Activated T-cell treated with anti-CD3 and anti-CD28 coated beads for 4 hours (primary cell): ENCODE results near the gene GMNN.
"Not testable (repeated sequence)": the region's sequence is repeated elsewhere in the genome, so short reads cannot be mapped to it uniquely, and the experiment has no call there.

ENCODE experiments used
- DNase-seq: peaks from one replicate; pipeline ENCODE4 v3.0.0-alpha.2; 2020

GMNN gene

DNA sequence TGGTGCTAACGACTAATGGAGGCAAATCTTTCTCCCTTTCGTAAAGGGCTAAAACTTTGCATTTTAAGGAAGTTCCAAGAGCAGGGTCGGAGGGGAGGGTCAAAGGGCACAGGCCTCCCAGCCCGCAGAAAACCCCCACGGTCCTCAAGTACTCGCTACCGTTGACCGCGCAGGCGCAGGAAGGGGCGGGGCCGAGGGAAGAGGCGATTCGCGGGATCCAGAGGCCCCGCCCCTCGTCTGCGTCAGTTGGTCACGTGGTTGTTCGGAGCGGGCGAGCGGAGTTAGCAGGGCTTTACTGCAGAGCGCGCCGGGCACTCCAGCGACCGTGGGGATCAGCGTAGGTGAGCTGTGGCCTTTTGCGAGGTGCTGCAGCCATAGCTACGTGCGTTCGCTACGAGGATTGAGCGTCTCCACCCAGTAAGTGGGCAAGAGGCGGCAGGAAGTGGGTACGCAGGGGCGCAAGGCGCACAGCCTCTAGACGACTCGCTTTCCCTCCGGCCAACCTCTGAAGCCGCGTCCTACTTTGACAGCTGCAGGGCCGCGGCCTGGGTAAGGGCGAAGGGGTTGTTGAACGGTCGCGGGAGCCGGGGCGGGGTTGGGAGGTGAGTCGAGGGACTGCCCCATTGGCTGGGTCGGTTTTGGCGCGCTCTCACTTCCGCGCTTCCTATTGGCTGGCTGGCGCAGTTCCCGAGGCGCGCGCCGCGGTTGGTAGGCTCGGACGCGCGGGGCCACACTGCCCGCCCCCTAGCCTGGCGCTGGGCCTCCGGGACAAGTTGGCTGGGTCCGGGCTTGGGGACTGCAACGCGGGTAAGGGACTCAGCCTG is at the start of gene GMNN:
Gene GMNN, plus strand, starts transcription at position 242 of the 824 bp plus-strand sequence. CDS start 2,310 bp downstream, outside the sequence.
- peak; percentile 97 for DNase-seq

DNA sequence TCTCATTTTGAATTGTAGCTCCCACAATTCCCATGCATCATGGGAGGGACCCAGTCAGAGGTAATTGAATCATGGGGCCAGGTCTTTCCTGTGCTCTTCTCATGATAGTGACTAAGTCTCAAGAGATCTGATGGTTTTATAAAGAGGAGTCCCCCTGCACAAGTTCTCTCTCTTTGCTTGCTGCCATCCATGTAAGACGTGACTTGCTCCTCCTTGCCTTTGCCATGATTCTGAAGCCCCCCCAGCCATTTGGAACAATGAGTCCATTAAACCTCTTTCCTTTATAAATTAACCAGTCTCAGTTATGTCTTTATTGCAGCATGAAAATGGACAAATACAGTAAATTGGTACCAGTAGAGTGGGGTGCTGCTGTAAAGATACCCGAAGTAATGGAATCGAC is 44.1 kb upstream of the GMNN start:
- DNase-seq: not testable (repeated sequence)

GRCh38 chr6:24731456-24732134 is 43.1 kb upstream of the GMNN start:
- not testable (repeated sequence) for DNase-seq

- no peak for DNase-seq
These were observed 40.6 kb upstream of the GMNN start for GRCh38 chr6:24734166-24734565.

DNA sequence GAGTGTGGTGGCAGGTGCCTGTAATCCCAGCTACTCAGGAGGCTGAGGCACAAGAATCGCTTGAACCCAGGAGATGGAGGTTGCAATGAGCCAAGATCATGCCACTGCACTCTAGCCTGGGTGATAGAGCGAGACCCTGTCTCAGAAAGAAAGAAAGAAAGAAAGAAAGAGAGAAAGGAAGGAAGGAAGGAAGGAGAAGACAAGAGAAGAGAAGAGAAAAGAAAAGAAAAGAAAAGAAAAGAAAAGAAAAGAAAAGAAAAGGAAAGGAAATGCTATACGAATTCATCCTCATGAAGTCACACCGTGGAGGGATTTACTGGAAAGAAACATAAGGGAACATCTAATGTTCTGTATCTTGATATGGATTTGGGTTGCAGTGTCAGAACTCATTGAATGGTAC is 40.0 kb upstream of the GMNN start:
- DNase-seq: not testable (repeated sequence)

DNA sequence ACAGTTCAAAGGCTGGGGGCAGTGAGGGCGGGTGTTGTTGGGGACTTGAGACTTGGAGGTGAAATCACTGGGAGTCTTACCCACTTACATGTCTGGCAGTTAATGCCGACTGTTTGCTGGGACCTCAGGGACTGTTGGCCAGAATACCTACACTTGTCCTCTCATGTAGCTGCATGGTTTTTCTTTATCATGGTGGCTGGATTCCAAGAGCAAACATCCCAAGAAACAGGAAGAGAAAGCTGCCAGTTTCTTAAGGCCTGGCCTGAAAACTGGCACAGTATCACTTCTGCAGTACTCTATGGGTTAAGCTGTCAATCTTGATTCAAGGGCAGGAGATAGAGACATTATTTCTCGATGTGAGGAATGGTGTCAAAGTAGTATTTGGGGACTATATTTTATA is 36.0 kb upstream of the GMNN start:
- no peak for DNase-seq

DNA sequence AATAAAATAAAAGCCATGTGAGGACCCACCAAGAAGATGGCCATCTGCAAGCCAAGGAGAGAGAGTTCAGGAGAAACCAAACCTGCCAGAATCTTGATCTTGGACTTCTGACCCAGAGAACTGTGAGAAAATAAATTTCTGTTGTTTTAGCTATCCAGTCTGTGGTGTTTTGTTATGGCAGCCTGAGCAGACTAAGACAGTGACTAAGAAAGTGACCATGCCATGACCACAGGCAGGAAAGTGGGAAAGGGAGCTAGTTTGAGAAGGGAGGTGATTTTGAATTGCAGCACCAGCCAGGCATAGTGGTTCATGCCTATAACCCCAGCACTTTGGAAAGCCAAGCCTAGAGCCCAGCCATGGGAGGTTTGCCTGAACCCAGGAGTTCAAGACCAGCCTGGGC is 33.9 kb upstream of the GMNN start:
- no peak for DNase-seq

GRCh38 chr6:24742216-24742738 is 32.5 kb upstream of the GMNN start:
- no peak for DNase-seq

DNA sequence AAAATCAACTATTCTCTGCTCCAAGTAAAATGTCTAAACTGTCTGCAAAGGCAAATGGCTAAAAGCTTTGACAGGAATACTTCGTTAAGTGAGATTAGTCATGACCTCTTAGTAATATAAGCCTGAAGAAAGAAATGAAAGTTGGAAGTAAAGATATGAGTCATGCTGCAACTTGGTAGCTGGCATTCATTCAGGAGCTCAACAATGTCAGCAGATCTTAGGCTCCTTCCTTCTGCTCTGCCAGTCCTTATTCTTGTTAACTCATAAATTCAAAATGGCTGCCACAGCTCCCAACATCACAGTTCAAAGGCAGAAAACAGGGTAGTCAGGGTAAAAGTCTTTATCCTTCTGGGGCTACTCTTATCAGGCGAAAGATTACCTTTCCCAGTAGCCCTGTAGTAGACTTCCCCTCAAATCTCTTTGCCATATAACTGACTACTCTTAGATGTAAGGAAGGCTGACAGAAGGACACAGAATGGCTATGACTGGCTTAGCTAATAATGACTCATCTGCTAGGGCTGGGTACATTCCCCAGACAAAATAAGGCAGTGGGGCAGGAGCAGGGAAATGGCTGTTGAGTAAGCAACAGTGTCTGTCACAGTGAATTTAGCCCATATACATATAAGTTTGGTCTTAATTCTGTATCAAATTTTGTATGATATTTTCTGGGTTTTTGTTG is 31.3 kb upstream of the GMNN start:
- DNase-seq: no peak

DNA sequence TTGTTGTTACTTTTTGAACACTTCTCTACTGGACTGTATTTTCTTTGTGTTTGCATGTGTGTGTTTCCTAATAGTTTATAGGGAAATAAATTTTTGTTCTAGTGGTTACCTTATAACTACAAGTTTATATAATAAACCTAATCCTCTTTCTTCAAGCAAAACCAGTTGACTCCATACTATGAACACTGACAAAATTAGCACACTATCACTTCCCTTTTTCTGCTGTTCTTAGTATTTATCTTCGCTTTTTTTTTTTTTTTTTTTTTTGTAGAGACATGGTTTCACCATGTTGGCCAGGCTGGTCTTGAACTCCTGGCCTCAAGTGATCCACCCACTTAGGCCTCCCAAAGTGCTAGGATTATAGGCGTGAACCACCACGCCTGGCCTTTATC is 30.8 kb upstream of the GMNN start:
- DNase-seq: no peak

DNA sequence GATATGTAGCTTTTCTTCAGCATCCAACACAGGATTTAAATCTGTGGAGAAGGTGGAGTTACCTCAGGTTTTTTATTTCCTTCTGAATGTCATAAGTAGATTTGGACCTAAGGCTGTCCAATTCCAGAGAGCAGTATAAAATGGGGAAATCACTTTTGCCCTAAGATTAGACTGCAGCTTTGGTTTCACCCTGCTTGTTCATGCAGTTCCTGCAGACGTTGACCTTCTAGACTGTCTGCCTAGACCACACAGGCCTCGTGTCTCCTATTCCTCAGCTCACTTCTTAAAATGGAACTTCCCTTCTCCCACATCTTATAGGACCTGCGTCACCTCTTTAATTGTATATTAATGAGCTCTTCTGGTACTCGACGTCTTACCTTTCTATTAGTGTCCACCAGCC is 29.8 kb upstream of the GMNN start:
- no peak for DNase-seq

DNA sequence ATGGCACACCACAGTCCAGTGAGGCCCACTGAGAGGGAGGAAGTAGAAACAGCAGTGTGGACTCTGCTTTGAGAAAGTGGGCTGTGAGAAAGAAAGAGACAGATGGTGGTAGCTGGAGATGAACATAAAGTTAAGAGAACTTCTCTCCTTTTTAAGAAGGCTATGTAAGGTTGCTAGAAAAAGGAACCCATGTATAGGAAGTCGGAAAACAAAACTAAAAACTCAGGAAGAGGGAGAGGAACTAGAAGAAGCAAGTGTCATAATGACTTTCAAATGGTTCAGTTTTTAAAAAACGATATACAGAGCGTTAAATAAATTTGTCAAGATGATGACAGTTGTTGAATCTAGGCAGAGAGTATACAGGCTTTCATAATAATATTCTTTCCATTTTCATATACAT is 25.4 kb upstream of the GMNN start:
- DNase-seq: no peak

- not testable (repeated sequence) for DNase-seq
These were observed 23.9 kb upstream of the GMNN start for GRCh38 chr6:24750878-24751277.

DNA sequence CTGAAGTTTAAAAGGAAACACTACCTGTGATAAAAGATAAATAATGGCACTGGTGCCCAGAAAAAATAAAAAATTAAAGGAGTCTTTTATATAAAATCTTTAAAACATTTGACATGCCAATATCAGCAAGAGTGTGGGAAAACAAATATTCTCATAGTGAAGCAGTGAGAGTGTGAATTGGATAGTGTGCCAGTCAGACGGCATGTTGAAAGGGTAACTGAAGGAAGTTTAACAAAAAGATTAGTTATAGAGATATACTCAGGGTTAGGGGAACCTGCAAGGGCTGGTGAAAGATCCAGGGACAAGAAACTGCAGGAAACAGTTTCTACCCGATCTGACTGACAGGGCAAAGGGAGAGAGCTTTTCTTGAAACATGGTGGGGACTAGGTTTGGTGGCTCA is 22.2 kb upstream of the GMNN start:
- no peak for DNase-seq

DNA sequence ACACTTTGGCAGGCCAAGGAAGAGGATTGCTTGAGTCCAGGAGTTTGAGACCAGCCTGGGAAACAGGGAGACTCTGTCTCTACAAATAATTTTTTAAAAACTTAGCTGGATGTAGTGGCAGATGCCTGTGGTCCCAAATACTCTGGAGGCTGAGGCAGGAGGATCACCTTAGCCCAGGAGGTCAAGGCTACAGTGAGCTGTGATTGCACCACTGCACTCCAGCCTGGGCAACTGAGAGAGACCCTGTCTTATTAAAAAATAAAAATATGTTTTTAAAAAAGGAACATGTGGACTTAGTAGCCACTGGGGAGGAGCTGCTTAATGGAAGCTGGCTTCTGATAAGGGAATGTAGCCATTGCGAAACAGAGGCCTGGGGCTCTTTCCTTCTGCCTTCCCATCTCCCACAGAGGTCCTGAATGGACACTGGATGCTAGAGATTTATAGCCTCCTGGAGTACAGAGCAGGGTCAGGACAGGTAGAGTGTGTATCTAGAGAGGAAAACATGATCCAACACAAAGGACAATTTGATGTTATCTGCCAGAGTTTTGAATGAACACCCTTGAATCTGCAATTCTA is 21.7 kb upstream of the GMNN start:
- no peak for DNase-seq

GRCh38 chr6:24753545-24753944 is 21.2 kb upstream of the GMNN start:
- DNase-seq: no peak

DNA sequence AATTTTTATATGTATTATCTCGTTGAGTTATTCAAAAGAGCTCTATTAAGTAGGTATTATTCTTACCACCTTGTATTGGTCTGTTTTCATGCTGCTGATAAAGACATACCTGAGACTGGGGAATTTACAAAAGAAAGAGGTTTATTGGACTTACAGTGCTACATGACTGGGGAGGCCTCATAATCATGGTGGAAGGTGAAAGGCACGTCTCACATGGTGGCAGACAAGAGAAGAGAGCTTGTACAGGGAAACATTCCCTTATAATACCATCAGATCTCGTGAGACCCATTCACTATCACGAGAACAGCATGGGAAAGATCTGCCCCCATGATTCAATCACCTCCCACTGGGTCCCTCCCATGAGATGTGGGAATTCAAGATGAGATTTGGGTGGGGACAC is 20.4 kb upstream of the GMNN start:
- DNase-seq: not testable (repeated sequence)

DNA sequence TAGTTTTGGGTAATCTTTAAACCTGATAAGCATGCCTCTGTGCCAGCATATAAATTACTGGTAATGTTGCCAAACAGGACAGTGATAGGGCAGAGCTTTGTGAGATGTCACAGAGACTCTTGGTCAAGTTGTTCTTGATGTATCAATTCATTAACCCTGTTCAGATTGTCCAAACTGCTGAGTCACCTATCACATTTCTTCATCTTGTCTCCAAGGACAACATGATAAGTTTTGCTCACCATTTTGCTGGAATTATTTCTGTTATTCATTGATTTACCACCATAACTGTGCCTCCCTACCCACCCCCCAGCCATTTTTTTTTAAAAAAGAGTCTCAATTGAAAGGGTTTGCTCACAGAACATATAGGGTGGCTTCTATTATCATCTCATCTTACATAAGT is 19.5 kb upstream of the GMNN start:
- DNase-seq: no peak

DNA sequence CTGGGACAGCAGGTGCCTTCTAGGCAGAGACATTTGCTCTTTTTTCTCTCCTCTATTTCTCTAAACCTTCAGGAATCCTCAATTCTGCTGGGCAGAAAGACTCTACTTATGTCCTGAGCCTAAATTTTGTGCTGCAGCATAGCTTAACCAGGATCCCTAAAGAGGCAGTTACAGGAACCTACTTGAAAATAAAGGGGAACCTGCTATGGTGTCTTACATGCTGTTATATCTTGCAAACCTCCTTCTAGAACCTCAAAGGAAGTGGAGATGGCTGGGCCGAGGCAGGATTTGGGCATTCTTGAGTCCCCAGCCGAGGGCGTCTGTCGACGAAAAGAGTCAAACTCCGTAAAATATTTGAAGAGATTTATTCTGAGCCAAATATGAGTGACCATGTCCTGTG is 17.1 kb upstream of the GMNN start:
- DNase-seq: no peak

DNA sequence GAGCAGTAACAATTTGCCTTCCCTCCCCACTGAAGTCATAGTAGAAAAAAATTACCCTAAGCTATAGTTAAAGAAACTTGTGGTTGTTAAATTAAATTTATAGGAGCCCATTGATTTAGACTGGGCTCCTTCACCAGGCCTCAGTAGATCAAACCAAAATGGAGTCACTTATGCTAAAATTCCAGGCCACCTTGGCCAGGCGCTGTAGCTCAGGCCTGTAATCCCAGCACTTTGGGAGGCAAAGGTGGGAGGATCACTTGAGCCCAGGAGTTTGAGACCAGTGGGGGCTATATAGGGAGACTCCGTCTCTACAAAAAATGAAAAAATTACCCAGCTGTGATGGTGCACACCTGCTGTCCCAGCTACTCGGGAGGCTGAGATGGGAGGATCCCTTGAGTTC is 15.0 kb upstream of the GMNN start:
- no peak for DNase-seq

GRCh38 chr6:24760210-24760609 is 14.5 kb upstream of the GMNN start:
- no peak for DNase-seq

DNA sequence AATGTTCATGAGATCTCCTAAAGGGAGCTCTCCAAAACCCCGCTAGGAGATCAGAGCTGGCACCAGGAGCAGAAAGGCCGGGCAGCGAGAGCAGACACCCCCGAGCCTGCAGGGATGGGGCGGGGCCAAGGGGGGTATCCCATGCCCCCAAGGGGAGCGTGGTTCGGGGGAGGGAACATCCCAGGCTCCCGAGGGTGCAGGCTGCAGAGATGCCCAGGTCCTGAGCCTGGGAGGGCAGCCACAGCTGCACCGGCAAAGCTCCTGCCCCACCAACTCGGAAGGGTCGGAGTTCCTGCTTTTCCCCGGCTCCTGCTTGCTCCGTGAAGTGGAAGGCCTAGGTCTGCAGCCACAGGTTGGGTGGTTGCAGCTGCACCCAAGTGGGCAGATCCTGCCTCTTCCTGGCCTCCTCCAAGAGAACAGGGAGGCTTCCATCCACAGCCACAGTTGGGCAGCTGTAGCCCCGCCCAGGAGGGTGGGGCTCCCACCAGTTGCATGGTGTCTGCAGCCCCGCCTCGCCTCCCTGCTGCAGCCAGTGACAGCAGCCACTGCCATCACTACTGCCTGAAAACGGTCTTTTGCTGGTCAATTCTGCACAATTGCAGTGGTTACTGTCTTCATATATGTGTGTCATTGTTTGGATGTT is 13.4 kb upstream of the GMNN start:
- no peak for DNase-seq

- DNase-seq: no peak
These were observed 12.9 kb upstream of the GMNN start for GRCh38 chr6:24761851-24762250.
